Activated naive CD8-positive, alpha-beta T cell treated with anti-CD3 and anti-CD28 coated beads, Interleukin-2, amount 10 ng/mL, durations not matched to agents 7 days and 5 days (primary cell): Measurements from ENCODE around the gene SP140. TPM values are rescaled to one million over a fixed set of nuclear protein-coding genes. Genes with fewer than 3 reads are reported as not detected.
"Not testable (repeated sequence)": the region's sequence is repeated elsewhere in the genome, so short reads cannot be mapped to it uniquely, and the experiment has no call there.

Experiments used
- ATAC-seq: fragments of 150-1000 bp; cut with Tn5 transposase; one replicate; pipeline ENCODE4 v1.10.0; 2021; ENCODE audit warnings: low read depth, moderate library complexity
- POLR2A ChIA-PET: fragments of 350-600 bp; sonication (Branson Sonifier 250); formaldehyde crosslinking; loops from one replicate; lab custom pipeline; 2021; ENCODE audit warnings: antibody characterized with exemption; lab: Charles Lee
- DNase-seq: peaks from one replicate; pipeline ENCODE4 v3.0.0; 2021
- H3K27ac Mint-ChIP-seq: one replicate; pipeline ENCODE4 v1.8.0; 2022; ENCODE audit warnings: mild to moderate bottlenecking, mixed read lengths
- H3K27me3 Mint-ChIP-seq: one replicate; pipeline ENCODE4 v1.8.0; 2022; ENCODE audit warnings: mild to moderate bottlenecking, moderate library complexity, mixed read lengths
- H3K36me3 Mint-ChIP-seq: one replicate; pipeline ENCODE4 v1.8.0; 2021; ENCODE audit warnings: mild to moderate bottlenecking, mixed read lengths
- H3K4me1 Mint-ChIP-seq: one replicate; pipeline ENCODE4 v1.8.0; 2021; ENCODE audit warnings: mixed read lengths
- H3K4me3 Mint-ChIP-seq: one replicate; pipeline ENCODE4 v1.8.0; 2022; ENCODE audit warnings: mild to moderate bottlenecking, moderate library complexity, mixed read lengths
- H3K9me3 Mint-ChIP-seq: one replicate; pipeline ENCODE4 v1.8.0; 2021; ENCODE audit warnings: mixed read lengths
- total RNA-seq, 2 experiments: library from RNA; stranded (reverse); gene quantifications; one replicate each; pipeline ENCODE4 v1.2.3, GENCODE V29; 2021

Gene SP140
- total RNA-seq, 2 experiments from 2014 or later, result 58.7 to 61.4 TPM

DNA sequence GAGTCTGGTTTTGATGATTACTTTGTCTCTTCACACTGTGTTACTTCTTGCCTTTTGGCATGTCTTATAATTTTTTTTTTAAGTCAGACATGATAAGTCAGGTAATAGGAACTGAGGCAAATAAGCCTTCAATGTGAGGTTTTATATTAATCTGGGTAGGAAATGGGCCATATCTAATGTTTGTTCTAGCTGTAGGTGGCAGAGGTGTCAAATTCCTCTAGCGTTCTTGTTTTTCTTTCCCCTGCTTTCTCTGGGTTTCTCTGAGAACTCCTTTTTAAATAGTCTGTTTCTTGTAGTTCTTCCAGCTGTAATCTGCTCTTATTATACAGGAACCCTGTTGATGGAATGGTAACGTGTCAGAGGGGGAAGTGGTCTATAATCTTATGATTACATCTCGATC lies 5.7 kb downstream of the SP140 start:
- Mint-ChIP-seq H3K27me3 (no peaks in the 10 kb centered on the region), H3K36me3 (peaks cover 46% of the 10 kb centered on the region), H3K4me3 (no peak overlapping the region), H3K9me3 (peaks cover 17% of the 10 kb centered on the region), H3K4me1 (peaks cover 43% of the 10 kb centered on the region), H3K27ac (no peak overlapping the region)
- ATAC-seq, result no peak
- DNase-seq, result no peak
- POLR2A ChIA-PET, result no interaction called here

DNA sequence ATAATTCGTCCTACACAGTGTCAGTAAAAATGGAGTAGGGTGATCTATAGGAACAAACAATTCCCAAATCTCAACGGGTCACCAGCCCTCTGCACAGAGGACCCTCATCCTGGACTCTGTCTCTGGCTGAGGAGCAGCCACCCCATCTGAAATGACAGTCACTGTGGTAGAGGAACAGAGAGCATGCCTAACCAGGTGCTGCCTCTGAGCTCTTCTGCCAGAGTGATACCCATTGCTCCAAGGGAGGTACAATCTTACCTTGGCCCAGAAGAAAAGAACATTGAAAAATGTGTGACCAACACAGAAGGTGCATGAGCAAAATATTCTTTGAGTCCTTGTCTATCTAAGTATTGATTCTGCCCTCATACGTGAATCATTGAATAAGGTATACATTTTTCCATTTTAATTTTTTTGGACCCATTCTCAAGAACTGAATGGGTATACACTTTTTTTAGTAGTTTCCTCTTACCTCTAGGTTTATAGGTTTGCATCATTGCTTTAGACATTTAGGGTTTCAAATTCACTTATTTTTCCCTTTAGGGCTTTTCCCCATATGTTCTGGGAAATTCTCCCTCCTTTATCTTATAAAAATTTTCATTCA lies 8.7 kb downstream of the SP140 start:
- Mint-ChIP-seq H3K27ac (no peak overlapping the region), H3K4me1 (peaks cover 28% of the 10 kb centered on the region), H3K9me3 (peaks cover 19% of the 10 kb centered on the region), H3K4me3 (no peak overlapping the region), H3K27me3 (no peaks in the 10 kb centered on the region), H3K36me3 (peaks cover 58% of the 10 kb centered on the region)
- no peak for ATAC-seq
- no peak for DNase-seq
- POLR2A ChIA-PET, result no interaction called here

DNA sequence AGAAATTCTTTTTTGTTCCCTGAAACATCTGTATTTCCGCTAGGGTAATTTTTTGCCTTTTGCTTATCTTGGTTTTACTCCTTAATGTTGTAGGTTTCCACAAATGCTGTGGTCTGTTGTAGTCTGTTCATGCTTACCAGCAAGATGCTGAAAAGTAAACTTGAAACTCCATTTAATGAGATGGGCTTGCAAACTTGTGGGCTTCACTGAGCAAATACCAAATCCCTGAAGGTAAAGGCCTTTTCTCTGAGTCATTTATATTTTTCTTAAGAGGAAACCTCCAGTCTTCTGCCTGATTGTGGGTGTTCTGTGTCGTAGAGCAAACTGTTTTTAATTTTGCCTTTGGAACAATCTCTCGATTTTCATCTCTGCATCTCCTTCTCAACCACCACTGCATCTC lies 9.3 kb downstream of the SP140 start:
- DNase-seq, result no peak
- Mint-ChIP-seq H3K27me3 (no peaks in the 10 kb centered on the region), H3K4me3 (no peak overlapping the region), H3K27ac (no peak overlapping the region), H3K4me1 (peaks cover 27% of the 10 kb centered on the region), H3K36me3 (peaks cover 59% of the 10 kb centered on the region), H3K9me3 (peaks cover 17% of the 10 kb centered on the region)
- ATAC-seq, result no peak
- POLR2A ChIA-PET, result no interaction called here

DNA sequence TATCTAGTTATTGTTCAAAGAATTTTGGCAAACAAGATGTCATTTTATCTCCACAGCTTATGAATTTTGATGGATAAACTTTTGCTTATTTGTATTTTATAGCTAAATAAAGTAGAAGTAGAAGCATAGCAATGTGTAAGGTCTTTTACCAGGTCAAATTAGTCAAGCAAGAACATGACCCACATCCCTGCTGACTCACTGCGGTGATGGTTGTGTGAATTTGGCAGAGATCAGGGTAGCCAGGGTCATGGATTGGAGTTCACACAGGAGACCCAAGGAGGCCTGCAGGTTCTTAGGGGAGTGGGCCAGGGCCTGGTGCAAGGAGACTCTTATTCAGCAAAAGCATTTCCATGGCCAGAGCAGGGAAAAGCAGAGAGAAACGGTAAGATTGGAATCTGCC lies 18.7 kb downstream of the SP140 start:
- DNase-seq, result no peak
- Mint-ChIP-seq H3K36me3 (peaks cover 34% of the 10 kb centered on the region), H3K27me3 (peaks cover 6% of the 10 kb centered on the region), H3K9me3 (peaks cover 5% of the 10 kb centered on the region), H3K4me1 (peaks cover 2% of the 10 kb centered on the region), H3K27ac (no peak overlapping the region), H3K4me3 (no peak overlapping the region)
- POLR2A ChIA-PET, result no interaction called here
- no peak for ATAC-seq

DNA sequence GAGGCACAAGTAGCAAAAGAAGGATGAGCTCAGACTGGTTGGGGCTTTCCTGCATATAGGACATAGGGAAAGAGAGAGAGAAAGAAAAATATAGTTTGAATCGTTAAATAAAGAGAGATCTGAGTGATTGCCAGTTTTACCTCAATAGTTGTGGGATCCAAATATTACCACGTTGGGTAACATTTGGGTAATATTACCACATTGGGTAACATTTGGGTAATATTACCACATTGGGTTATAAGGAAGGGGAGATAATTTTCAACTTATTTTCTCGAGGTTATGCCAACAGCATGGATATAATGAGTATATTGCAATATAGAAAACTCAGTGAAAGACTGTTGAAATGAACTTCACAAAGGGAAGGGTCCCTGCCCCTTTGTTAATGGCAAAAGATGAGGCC lies 20.7 kb downstream of the SP140 start:
- peaks cover 19% of the 10 kb centered on the region for H3K36me3 Mint-ChIP-seq
- H3K4me3 Mint-ChIP-seq, result no peak overlapping the region
- H3K27ac Mint-ChIP-seq, result no peak overlapping the region
- peaks cover 6% of the 10 kb centered on the region for H3K27me3 Mint-ChIP-seq
- ATAC-seq, result no peak
- H3K9me3 Mint-ChIP-seq, result peaks cover 5% of the 10 kb centered on the region
- POLR2A ChIA-PET, result no interaction called here
- peaks cover 2% of the 10 kb centered on the region for H3K4me1 Mint-ChIP-seq
- no peak for DNase-seq

DNA sequence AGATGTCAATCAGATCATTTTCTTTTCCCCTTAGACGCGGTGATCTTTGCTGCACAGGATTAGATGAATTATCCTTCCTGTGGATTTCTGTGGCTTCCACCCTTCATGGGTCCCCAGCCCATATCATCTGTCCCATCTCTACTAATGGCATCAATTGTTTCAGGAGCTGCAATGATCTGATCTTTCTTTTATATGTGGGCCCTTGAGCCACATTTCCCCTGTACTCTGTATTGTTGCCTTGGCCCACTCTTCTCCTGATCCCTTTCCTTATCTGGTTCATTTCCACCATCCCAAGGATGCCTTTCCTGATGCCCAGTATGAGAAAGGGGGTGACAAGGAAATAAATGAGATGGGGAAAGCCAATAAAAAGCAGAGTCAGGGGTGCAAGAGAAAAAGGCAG lies 24.7 kb downstream of the SP140 start:
- no peaks in the 10 kb centered on the region for H3K36me3 Mint-ChIP-seq
- POLR2A ChIA-PET, result no interaction called here
- ATAC-seq (no peak), DNase-seq (no peak)
- H3K27me3 Mint-ChIP-seq, result no peaks in the 10 kb centered on the region
- no peaks in the 10 kb centered on the region for H3K4me1 Mint-ChIP-seq
- H3K4me3 Mint-ChIP-seq, result no peak overlapping the region
- no peaks in the 10 kb centered on the region for H3K9me3 Mint-ChIP-seq
- H3K27ac Mint-ChIP-seq, result no peak overlapping the region

DNA sequence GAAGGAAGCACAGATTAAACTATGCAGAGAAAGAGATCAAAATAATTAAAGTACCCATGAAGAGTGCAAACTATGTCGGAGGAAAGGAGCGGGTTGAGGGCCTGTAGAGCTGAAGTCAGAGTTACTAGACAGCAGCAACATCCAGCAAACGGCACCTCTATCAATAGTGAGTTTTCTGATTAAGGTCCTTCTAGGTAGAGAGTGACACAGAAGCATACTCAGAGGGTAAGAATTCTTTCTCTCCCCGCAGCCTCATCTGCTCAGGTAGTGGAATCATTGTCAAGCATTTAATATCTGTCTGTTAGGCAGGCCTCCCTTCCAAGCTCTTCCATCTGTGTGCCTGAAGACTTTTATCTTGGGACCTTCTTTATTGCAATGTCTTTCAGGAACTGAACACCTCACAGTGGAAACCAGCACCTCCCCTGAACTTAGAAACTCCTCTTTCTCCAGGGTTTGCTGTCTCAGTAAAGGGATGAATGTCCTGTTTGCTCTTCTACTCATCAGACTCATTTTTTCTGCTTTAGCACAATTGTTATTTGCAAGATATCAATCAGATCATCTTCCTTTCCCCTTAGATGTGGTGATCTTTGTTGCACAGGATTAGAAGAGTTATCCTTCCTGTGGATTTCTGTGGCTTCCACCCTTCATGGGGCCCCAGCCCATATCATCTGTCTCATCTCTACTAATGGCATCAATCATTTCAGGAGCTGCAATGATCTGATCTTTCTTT lies 28.8 kb downstream of the SP140 start:
- no peaks in the 10 kb centered on the region for H3K9me3 Mint-ChIP-seq
- POLR2A ChIA-PET, result interaction anchor here (1.3 to 3.2 kb wide), 2 partner anchors 35 to 73 kb away, joined by 6 to 13 read pairs; partner anchors contain the start of genes SP110 and SP140L
- H3K27ac Mint-ChIP-seq, result no peak overlapping the region
- H3K36me3 Mint-ChIP-seq, result peaks cover 10% of the 10 kb centered on the region
- H3K4me3 Mint-ChIP-seq, result no peak overlapping the region
- peak; percentile 79 for ATAC-seq
- DNase-seq, result no peak
- peaks cover 13% of the 10 kb centered on the region for H3K4me1 Mint-ChIP-seq
- no peaks in the 10 kb centered on the region for H3K27me3 Mint-ChIP-seq

DNA sequence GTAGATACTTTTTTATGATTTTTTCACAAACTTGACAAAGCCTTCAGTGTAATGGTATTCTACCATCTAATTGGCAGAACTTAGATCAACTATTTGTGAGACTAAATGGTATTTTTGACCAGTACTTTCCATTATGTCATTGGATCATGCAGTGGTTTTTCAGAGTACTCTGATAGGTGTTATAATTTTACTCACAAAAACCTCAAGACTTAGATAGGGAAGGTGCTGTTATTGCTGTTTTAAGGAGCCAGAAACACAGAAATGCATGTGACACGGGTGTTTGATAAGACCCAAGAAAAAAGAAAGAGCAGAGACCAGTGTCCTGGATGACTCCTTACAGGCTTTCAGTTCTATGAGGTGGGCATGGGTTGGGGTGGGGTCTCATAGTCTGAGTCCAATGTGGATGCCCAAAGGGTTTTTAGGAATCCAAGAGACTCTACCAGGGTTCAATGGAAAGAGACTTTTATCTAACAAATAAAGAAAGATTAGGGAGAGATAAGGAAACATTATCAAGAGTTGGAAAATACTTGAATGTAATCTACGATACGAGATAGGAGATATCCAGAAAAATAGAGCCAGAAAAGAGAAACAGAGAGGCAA lies 31.3 kb downstream of the SP140 start:
- peaks cover 31% of the 10 kb centered on the region for H3K36me3 Mint-ChIP-seq
- DNase-seq, result no peak
- POLR2A ChIA-PET, result no interaction called here

DNA sequence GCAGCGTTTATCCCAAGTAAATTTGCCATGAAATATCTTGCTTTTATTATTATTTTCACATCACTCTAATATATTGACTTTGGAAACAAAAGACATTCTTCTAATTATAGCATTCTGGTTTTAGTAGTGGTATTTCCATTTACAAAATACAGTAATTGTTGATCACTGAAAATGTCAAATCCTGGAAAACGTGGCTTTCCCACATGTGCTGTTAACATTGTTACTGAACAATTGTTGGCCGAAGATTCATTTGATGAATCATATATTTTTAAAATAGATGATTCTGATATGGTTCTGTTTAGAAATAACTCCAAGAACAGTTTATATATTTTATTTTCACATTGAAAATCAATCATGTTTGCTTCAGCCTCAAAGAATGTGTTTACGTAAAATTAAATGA lies 32.9 kb downstream of the SP140 start:
- Mint-ChIP-seq H3K4me1 (peaks cover 39% of the 10 kb centered on the region), H3K36me3 (peaks cover 37% of the 10 kb centered on the region), H3K9me3 (peaks cover 3% of the 10 kb centered on the region), H3K4me3 (no peak overlapping the region), H3K27ac (no peak overlapping the region), H3K27me3 (no peaks in the 10 kb centered on the region)
- no peak for ATAC-seq
- POLR2A ChIA-PET, result interaction anchor here (0.6 to 1.1 kb wide), 2 partner anchors 38 to 52 kb away, joined by 3 to 4 read pairs; no protein-coding TSS in a partner anchor
- DNase-seq, result no peak

More for the DNA sequence above, 31.3 kb downstream of the SP140 start:
- peak overlapping the region; percentile 34 for H3K27ac Mint-ChIP-seq
- peaks cover 3% of the 10 kb centered on the region for H3K9me3 Mint-ChIP-seq
- no peak overlapping the region for H3K4me3 Mint-ChIP-seq
- ATAC-seq, result peak; percentile 13
- H3K4me1 Mint-ChIP-seq, result peaks cover 27% of the 10 kb centered on the region
- no peaks in the 10 kb centered on the region for H3K27me3 Mint-ChIP-seq

DNA sequence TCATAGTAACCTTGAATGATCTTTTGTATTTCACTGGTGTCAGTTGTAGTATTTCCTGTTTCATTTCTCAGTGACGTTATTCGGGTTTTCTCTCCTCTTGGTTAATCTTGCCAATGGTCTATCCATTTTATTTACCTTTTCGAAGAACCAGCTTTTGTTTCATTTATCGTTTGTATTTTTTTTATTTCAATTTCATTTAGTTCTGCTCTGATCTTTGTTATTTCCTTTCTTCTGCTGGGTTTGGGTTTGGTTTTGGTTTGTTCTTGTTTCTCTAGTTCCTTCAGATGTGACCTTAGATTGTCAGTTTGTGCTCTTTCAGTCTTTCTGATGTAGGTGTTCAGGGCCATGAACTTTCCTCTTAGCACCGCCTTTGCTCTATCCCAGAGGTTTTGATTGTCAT lies 36.7 kb downstream of the SP140 start:
- H3K36me3 Mint-ChIP-seq, result peaks cover 59% of the 10 kb centered on the region
- peak overlapping the region; percentile 91 for H3K27ac Mint-ChIP-seq
- H3K4me1 Mint-ChIP-seq, result peaks cover 43% of the 10 kb centered on the region
- ATAC-seq, result peak; percentile 75
- POLR2A ChIA-PET, result interaction anchor here (0.6 to 0.8 kb wide), 2 partner anchors 43 to 65 kb away, joined by 3 read pairs; partner anchors contain the start of gene SP110
- DNase-seq, result no peak
- peak overlapping the region; percentile 73 for H3K4me3 Mint-ChIP-seq
- peaks cover 3% of the 10 kb centered on the region for H3K9me3 Mint-ChIP-seq
- no peaks in the 10 kb centered on the region for H3K27me3 Mint-ChIP-seq

DNA sequence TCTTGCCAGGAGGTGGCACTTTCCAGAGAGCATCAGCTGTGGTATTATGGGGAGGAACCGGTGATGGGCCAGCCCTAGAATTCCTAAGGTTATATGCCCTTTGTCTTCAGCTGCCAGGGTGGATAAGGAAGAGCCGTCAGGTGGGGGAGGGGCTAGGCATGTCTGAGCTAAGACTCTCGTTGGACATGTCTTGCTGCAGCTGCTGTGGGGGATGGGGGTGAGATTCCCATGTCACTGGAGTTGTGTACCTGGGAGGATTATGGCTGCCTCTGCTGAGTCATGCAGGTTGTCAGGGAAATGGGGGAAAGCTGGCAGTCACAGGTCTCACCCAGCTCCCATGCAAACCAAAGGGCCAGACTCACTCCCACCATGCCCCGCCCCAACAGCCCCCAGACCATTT lies 39.4 kb downstream of the SP140 start:
- ATAC-seq, H3K9me3 Mint-ChIP-seq, H3K27me3 Mint-ChIP-seq, H3K27ac Mint-ChIP-seq, DNase-seq, H3K4me3 Mint-ChIP-seq: not testable (repeated sequence)
- POLR2A ChIA-PET, result interaction anchor here (2.0 kb wide), 1 partner anchor 54 kb away, joined by 5 read pairs; no protein-coding TSS in a partner anchor
- Mint-ChIP-seq H3K36me3 (peaks cover 64% of the 10 kb centered on the region), H3K4me1 (peaks cover 53% of the 10 kb centered on the region)

DNA sequence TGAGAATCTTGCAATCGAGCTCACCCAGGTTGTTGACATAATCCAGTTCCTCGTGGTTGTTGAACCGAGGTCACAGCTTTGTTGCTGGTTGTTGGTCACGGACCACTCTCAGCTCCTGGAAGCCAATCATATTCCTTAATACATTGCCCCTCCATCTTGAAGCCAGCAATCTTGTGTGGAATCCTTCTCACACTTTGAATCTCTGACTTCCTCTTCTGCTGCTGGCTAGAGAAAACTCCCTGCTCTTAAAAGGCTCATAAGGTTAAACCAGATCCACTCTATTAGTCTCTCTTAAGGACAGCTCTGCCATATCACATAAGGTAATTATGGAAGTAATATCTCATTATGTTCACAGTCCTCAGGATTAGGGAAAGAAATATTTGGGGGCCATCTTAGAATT lies 41.1 kb downstream of the SP140 start:
- POLR2A ChIA-PET, result no interaction called here
- Mint-ChIP-seq H3K9me3 (peaks cover 6% of the 10 kb centered on the region), H3K27me3 (no peaks in the 10 kb centered on the region), H3K4me1 (peaks cover 42% of the 10 kb centered on the region), H3K4me3 (no peak overlapping the region), H3K36me3 (peaks cover 62% of the 10 kb centered on the region), H3K27ac (no peak overlapping the region)
- ATAC-seq (no peak), DNase-seq (no peak)

DNA sequence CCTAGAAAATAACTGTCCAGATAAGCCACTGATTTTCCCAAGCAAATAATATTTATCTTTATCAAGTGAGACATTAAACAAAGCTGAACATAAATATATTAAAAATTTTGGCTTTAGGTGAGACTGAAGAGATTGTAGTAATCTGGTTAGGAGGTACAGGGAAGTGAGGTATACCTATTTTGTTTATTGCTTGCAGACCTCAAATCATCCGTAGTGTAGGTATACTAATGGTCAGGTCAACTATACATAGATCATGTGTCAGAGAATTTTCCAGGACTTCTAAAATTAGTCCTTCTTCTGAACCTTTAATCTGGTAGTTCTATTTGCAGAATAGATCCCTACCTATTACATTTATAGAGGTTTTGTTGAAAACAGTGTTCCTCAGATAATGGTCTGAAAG lies 41.5 kb downstream of the SP140 start:
- Mint-ChIP-seq H3K36me3 (peaks cover 62% of the 10 kb centered on the region), H3K27me3 (no peaks in the 10 kb centered on the region), H3K4me3 (no peak overlapping the region), H3K4me1 (peaks cover 37% of the 10 kb centered on the region), H3K27ac (no peak overlapping the region), H3K9me3 (peaks cover 10% of the 10 kb centered on the region)
- DNase-seq, result no peak
- POLR2A ChIA-PET, result no interaction called here
- ATAC-seq, result no peak
